Measurements from ENCODE around the gene OR2M7.
"Not testable (repeated sequence)": the region's sequence is repeated elsewhere in the genome, so short reads cannot be mapped to it uniquely, and the experiment has no call there.

OR2M7 gene

DNA sequence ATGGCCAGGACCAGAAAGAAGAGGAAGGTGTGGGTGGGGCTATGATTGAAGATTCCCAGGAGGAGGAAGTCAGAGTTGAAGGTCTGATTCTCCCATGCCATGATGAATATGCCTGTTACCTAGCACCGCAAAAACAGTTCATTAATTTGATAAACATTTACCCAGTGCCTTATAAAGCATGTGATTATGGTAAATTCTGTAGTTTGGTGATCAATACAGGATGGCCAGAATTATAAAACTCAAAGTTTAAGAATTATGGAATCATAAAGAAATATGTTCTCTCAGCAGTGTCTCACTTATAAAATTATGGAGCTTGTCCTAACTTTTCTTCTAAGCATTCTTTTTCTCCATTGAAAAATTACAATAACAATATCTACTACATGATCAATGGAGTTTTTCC is at the start of gene OR2M7:
TSS of gene OR2M7 (minus strand) at position 101 of the 400 bp plus-strand sequence. CDS start at position 101, 0 bp downstream.
- no peak for DNase-seq

- no peak for DNase-seq
Measured at GRCh38 chr1:248373761-248374160, 49.4 kb upstream of the OR2M7 start.

GRCh38 chr1:248372394-248372793 is 48.0 kb upstream of the OR2M7 start:
- no peak for DNase-seq

- DNase-seq = no peak
Measured at GRCh38 chr1:248366609-248367008, 42.2 kb upstream of the OR2M7 start.

DNA sequence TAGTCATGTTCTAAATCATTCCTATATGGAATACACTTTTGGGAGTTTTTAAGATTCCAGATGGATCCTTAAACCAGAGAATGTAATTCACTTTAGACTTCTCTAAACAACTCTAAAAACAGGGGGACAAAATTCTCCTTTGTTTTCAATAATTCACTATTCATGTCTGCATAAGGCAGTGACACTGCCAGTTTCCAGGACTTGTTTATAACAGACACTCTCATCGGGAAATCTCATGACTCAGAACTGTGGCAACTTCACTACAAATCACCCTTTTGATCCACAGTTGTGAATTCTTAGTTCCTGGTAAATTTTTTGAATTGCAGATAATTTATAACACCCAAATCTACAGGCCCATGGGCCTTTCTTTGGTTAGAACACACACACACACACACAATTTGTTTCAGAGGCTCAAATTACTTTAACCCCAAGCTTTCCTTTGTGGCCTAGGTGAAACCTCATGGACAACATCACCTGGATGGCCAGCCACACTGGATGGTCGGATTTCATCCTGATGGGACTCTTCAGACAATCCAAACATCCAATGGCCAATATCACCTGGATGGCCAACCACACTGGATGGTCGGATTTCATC is 36.9 kb upstream of the OR2M7 start, which contains the start of gene OR2T4:
TSS of gene OR2T4 (plus strand) at position 545 of the 595 bp plus-strand sequence. CDS start at position 545, 0 bp downstream.
- no peak for DNase-seq

GRCh38 chr1:248359415-248359814 is 35.0 kb upstream of the OR2M7 start:
- DNase-seq = no peak

DNA sequence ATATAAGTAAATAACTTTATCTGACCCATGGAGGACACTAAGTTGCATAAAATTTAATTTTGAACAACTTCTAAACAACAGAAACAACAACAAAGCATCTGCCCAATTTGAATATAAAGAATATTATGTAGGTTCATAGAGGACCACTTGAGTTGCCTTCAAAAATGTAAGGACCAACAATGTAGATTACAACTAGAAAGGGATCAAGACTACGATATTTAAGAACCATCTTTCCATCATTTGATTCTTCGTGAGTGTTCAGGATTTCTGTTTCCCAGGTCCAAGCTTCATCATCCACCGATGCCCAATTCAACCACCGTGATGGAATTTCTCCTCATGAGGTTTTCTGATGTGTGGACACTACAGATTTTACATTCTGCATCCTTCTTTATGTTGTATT is 24.1 kb upstream of the OR2M7 start, which contains the start of gene OR14C36:
TSS of gene OR14C36 (plus strand) at position 301 of the 400 bp plus-strand sequence. CDS start at position 301, 0 bp downstream.
- DNase-seq = no peak

GRCh38 chr1:248343451-248343850 is 19.1 kb upstream of the OR2M7 start:
- no peak for DNase-seq

GRCh38 chr1:248316796-248317195 is 7.6 kb downstream of the OR2M7 start:
- no peak for DNase-seq

DNA sequence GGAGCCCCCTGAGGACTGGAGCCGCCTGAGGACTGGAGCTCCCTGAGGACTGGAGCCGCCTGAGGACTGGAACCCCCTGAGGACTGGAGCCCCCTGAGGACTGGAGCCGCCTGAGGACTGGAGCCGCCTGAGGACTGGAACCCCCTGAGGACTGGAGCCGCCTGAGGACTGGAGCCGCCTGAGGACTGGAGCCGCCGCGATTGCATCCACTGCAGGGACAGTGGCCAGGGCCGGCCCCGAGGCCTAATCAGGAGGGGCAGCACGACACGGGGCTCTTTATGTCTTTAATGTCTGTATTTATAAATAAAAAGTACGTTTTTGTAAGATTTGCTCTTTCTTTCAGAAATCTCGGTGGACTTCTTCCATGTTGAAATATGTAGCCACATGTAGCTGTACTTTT is 17.6 kb downstream of the OR2M7 start:
- not testable (repeated sequence) for DNase-seq

- no peak for DNase-seq
Measured at GRCh38 chr1:248306103-248306502, 18.3 kb downstream of the OR2M7 start.

DNA sequence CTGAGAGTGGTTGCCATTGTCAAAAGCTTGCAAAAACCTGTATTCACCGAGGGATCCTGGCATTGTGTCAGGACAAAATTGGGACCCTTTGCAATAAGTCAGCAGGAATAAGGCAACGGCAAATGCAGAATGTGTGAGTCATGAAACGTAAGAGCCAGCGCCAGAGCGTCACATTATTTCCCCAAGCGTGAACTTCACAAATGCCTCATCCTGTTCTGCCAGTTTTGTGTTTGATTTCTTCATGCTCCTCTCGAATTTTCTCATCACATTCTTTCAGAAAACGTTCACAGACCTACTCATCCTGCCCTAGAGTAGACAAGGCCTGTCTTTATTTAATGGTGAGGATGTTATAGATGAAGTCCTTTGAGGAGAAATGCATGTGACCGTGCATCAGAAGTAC is 18.7 kb downstream of the OR2M7 start:
- DNase-seq = not testable (repeated sequence)

GRCh38 chr1:248303324-248303723 is 21.0 kb downstream of the OR2M7 start, which contains the start of gene OR2T12:
OR2T12 (minus strand) TSS chr1:248303424; CDS start chr1:248295578, 7,846 bp downstream.
- no peak for DNase-seq

DNA sequence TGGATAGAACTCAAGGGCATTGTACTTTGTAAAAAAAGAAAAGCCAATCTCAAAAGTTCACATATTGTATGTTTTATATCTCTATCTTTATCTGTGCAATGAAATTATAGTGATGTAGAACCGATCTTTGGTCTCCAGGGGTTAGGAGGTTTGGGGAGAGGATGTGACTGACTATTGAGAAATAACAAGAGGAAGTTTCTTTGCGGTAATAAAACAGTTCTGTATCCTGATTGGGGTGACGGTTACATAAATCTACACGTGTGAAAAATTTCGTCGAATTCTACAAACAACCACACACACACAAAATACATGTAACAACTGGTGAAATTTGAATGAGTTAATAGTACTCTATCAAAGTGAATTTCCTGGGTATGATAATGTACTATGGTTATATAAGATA is 36.0 kb downstream of the OR2M7 start:
- DNase-seq = no peak

DNA sequence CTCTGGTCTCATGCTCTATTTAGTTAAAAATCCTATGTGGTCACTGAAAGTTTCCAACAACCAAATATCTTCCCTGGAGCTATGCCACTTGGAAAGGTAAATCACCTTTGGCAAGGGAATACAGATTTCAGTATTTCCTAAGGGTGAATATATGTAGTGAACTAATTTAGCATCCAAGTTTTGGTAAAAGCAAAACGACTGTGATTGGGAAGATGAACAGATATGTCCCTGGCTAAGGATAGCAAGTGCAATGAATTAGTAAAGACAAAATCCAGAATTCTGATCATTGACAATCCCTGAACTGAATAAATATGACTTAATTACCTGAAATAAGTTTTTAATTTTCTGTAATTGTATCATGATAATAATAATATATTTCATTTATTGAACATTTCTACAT is 46.5 kb downstream of the OR2M7 start, which contains the start of gene OR2T33:
TSS of gene OR2T33 (minus strand) at position 101 of the 400 bp plus-strand sequence. CDS start 4,162 bp downstream, outside the sequence.
- DNase-seq = no peak

Measured in activated T-cell treated with anti-CD3 and anti-CD28 coated beads, Interleukin-2, amount 50 U/mL, for 1 hour (primary cell).